HG03558 (cell line): ENCODE results near the gene POU5F1.
"Not testable (repeated sequence)": the region's sequence is repeated elsewhere in the genome, so short reads cannot be mapped to it uniquely, and the experiment has no call there.

Experiments
- ATAC-seq: cut with Tn5 transposase; IDR thresholded peaks from one replicate; pipeline ENCODE4 v1.9.1; 2021; ENCODE audit warnings: moderate number of reproducible peaks; ENCODE audit not compliant: unreplicated experiment; ENCODE audit errors: extremely low read depth

Gene POU5F1

DNA sequence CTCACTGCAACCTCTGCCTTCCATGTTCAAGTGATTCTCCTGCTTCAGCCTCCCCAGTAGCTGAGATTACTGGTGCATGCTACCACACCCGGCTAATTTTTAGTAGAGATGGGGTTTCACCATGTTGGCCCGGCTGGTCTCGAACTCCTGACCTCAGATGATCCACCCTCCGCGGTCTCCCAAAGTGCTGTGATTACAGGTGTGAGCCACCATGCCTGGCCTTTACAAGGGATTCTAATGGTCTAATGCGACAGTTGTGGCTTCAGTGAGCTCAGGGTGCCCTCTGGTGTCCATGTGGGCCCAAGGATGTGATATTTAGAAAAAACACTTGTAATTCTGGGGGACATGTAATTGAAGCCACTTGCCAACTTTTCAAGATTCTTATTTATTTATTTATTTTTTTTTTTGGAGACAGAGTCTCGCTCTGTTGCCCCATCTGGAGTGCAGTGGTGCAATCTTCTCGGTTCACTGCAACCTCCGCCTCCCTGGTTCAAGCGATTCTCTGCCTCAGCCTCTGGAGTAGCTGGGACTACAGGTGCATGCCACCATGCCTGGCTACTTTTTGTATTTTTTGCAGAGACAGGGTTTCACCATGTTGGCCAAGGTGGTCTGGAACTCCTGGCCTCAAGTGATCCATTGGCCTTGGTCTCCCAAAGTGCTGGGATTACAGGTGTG is 22.1 kb upstream of the POU5F1 start:
- not testable (repeated sequence) for ATAC-seq

GRCh38 chr6:31190488-31190887 is 20.0 kb upstream of the POU5F1 start:
- ATAC-seq = no peak

GRCh38 chr6:31189223-31189622 is 18.7 kb upstream of the POU5F1 start:
- ATAC-seq = not testable (repeated sequence)

GRCh38 chr6:31187780-31188194 is 17.3 kb upstream of the POU5F1 start:
- no peak for ATAC-seq

DNA sequence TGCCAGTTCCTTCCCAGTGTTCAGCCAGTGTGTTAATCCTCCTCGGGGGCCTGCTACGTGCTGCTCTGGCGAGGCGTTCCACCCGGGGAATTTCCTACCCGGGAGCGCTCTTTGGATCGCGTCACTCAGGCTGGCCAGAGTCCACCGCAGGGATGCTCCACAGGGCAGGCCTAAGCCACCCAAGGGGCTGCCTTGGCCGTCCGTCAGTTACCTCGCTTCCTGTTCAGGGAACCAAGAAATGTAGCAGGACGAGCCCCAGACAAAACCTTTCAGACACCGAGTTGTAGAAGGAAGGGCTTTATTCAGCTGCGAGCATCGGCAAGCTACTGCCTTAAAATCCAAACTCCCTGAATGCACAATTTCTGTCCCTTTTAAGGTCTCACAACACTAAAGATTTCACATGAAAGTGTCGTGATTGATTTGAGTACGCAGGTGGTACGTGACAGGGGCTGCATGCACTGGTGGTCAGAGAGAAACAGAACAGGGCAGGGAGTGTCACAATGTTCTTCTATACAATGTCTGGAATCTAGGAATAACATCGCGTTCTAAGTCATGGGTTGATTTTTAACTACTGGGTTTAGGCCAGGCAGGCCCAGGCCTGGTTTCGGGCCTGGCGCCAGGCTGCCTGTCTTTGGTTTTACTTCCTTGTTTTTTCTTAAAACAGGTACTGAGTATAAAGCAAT is 15.7 kb upstream of the POU5F1 start:
- ATAC-seq = no peak

DNA sequence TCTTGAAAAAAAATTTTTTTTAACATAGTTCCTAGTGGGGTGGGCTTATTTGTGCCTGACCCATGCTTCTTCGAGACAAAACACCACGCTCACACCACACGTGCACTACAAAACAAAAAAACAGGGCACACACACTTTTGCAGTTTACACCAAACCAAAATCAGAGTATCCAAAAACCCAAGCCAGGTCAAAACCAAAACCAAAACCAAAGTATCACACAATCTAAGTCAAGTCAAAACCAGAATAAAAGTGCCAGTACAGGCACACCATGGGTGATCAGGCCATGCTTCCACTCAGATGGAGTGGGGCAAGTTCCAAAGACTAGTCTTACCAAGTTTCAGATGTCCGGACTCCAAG is 15.2 kb upstream of the POU5F1 start:
- not testable (repeated sequence) for ATAC-seq

DNA sequence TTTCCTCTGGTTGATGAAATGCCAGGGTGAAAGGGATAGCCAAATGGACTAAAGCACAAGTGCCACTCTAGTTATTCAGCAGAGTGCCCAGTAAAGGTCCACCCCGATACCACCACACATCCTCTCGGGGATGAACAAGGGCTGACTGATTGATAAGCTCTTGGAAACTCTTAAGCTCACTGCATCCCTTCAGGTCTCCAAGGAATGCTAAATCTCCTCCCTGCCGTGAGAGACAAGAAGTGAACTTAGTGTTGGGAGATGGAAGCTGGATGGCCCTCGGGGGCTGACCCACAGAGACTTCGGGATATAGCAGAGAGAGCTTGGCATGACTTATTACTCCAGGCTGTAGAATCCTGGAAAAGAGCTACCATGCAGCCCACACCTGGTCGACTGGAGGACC is 13.4 kb upstream of the POU5F1 start:
- ATAC-seq = not testable (repeated sequence)

DNA sequence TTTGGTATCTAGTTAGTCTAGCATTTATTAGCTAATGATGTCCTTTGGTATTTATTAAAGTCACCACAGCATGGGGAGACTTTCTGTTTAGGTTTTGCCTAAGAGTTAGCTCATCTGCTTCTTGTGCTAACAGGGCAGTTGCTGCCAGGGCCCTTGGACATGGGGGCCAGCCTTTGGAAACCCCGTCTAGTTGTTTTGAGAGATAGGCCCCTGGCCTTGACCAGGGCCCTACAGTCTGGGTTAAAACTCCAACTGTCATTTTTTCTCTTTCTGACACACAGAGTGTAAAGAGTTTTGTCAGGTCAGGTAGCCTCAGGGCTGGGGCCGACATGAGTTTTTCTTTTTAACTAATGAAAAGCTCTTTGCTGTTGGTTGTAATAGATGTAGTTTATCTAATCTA is 12.8 kb upstream of the POU5F1 start:
- ATAC-seq = not testable (repeated sequence)

GRCh38 chr6:31180500-31180899 is 10.0 kb upstream of the POU5F1 start:
- ATAC-seq = no peak

GRCh38 chr6:31179896-31180295 is 9.4 kb upstream of the POU5F1 start:
- ATAC-seq = no peak

DNA sequence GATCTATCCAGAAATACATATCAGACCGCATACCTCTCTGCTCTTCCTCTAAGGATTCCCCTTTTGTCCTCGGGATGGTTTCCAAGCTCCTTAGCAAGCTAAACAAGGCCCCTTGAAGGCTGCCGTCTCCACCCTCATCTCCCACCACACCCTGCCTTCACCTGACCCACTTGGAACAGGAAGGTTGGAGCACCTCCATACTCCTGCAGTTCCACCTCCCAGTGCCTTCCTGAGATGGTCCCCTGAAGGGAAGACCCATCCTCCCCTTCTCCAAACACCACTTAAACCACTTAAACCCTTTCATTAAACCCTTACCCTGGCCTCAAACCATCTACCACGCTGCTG is 8.5 kb upstream of the POU5F1 start:
- ATAC-seq = no peak

DNA sequence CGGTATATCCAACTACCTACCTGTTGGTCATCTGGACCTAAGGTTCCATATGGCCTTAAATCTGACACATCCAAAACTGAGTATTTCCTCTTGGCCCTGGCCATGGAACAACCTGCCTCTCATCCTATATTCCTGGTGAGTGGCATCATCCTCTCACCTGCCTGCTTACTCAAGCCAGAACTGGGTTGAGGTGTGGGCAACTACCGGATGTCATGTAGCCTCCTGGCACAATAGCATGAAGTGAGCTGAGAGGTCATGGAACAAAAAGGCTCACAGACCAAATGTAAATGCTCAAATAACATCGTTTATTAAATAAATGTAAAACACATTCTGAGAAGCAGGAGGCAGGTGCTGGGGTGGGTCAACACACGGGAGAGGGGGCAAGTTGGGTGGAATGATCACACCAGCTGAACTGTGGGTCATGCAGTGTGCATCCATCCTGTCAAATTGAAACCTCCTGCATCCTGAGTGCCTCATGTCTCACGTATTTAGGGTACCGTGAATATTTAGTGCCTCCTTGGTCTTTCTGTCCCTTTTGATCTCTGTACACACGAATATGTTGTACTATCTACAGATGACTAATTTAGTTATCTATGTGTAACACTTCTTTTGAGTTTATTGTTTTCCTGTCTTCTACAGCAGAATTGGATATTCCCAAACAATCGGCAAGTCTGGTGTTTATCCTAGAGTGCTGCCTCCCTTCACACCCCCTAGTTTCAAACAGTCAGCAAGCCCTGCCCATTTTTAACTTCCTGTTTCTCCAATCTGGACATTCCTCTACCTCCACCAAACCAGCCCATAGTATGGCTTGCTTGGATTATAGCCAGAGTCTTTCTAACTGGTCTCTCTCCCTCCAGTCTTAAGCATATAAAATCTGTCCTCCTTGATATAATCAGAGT is 7.9 kb upstream of the POU5F1 start:
- ATAC-seq = no peak

DNA sequence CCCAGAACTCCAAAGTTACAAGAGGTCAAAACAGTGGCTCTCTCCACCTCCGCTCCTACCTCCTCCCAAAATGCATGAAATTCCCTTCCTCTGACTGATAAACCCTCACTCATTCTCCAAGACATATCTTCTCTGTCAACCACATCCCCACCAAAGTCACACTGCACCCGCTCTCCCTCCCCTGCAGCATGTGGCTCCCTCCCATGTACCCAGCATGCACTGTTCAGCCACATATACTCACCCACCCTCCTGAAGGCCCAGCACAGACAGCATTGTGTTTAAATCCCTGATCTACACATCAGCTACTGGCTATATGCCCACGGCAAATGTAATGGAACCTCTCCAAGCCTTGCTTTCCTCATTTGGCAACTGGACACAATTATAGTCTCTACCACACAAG is 5.5 kb upstream of the POU5F1 start:
- ATAC-seq = no peak

- no peak for ATAC-seq
Observed at GRCh38 chr6:31174378-31174777, 3.9 kb upstream of the POU5F1 start.

DNA sequence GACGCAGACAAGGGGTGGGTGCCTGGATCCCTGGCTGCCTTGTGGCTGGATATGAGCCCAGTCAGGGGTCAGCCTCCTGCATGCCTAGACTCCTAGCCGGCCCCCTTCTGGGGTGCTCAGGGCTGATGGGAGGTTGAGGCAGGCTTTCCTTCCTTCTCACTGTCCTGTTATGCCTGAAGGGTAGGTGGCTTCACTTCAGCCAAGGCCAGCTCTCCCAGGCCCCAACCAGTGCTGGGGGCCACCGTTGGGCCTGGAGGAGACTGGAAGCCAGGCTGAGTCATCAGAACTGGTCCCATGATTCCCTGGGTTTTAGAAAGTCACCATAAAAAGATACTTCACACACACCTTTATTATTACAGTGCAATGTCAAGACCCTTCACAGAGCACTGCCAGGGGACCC is 2.9 kb upstream of the POU5F1 start:
- ATAC-seq = no peak

- ATAC-seq = no peak
Observed at GRCh38 chr6:31172973-31173384, 2.5 kb upstream of the POU5F1 start.

DNA sequence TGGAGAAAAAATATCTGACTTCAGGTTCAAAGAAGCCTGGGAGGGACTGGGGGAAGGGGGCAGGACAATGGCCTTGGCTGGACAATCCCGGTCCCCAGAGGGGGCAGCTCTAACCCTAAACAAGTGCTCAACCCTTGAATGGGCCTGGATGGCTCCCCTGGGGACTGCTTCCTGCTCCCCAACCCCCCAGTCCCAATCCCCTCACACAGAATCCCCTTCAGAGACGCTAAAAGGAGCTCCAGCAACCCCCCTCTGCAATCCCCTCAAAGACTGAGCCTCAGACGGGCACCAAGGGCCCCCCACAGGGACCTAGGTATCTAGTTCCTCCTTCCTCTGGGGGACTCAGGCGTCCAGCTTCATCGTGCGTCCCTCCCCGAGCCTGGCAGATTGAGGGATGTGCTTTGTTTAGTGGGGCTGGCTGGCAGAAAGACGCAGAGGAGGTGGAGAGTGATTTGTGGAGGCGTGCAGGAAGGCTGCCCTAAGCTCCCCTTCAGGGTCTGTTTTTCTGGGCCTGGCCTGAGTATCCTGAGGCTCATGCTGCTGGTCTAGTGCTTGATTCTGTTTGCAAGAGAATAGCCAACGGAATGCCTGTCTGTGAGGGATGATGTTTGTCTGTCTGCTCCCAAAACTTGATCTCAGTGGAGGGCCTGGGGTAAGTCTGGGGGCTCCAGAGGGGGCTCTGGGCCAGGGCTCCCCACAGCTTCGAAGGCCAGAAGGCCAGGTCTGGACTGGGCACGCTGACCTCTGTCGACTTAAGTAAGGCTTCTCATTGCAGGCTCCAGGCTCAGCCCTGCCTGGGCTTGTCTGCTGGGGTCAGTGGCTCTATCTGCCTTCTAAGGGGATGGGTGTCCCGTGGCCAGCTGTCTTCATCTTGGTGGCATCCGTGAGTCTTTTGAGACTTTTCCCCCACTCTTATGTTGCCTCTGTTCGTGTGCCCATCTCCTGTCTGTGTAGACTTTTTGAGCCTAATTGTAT is 1.7 kb upstream of the POU5F1 start:
- ATAC-seq = no peak

DNA sequence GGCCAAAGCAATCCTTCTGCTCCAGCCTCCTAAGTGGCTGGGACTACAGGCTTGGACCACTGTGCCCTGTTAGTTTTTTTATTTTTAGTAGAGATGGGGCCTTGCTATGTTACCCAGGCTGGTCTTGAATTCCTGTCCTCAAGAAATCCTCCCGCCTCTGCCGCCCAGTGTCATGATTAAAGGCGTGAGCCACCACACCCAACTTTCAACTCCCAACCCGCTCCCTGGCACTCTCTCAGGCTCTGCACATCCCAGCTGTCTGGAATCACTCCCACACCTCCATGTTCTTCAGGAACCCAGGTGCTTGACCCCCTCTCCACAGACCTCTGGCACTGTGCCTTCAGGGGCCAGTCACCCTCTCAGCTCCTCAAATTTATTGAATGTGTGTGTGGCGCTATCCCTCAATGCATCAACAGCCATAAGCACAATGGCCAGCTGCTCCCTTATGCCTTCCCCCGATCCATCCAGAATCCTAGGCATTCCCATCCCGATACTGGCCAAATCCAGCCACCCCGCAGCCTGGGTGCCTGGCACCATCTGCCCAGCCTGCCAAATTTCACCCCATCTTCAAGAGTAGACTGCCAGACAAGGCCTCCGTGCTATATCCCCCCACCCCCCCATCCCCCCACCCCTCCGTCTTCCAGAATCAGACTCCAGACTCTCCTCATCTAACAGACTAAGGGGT is 647 bp upstream of the POU5F1 start:
- ATAC-seq = no peak

- not testable (repeated sequence) for ATAC-seq
Observed at GRCh38 chr6:31169858-31170599, 453 bp downstream of the POU5F1 start.
